Suprapubic skin (tissue), 4 donors: ENCODE results near the gene TPRN. TPM values are rescaled to one million over a fixed set of nuclear protein-coding genes. Genes with fewer than 3 reads are reported as not detected.

Experiments used
- DNase-seq, 2 donors: peaks; one replicate each; pipeline ENCODE4 v3.0.0-alpha.2; 2019; ENCODE audit warnings: low spot score in 2 of 2
- H3K27ac ChIP-seq: fragments of 200-600 bp; sonication (generic); one replicate; pipeline ENCODE4 v1.5.1; 2019
- H3K27me3 ChIP-seq: fragments of 200-600 bp; sonication (generic); one replicate; pipeline ENCODE4 v1.5.1; 2019
- H3K36me3 ChIP-seq: fragments of 200-600 bp; sonication (generic); one replicate; pipeline ENCODE4 v1.5.1; 2019
- H3K4me1 ChIP-seq: fragments of 200-600 bp; sonication (generic); one replicate; pipeline ENCODE4 v1.5.1; 2019
- H3K4me3 ChIP-seq: fragments of 200-600 bp; sonication (generic); one replicate; pipeline ENCODE4 v1.5.1; 2019; ENCODE audit warnings: mild to moderate bottlenecking
- H3K9me3 ChIP-seq: fragments of 200-600 bp; sonication (generic); one replicate; pipeline ENCODE4 v1.5.1; 2019
- EP300 ChIP-seq: sonication (generic); formaldehyde crosslinking; IDR thresholded peaks from one replicate; pipeline ENCODE4 v1.6.1; 2017; ENCODE audit warnings: antibody characterized with exemption
- POLR2A ChIP-seq, 2 donors: fragments of 450-650 bp; IDR thresholded peaks; one replicate each; pipeline ENCODE4 v1.6.1; 2017; ENCODE audit warnings: antibody characterized with exemption in 2 of 2, mild to moderate bottlenecking in 2 of 2, moderate library complexity in 2 of 2
- POLR2AphosphoS5 ChIP-seq, 3 donors: sonication (generic); formaldehyde crosslinking; IDR thresholded peaks; one replicate each; pipeline ENCODE4 v1.6.1; 2017; ENCODE audit warnings: antibody characterized with exemption in 3 of 3
- WGBS: methylation state at CpG from one replicate; pipeline ENCODE4 v1.1.5; 2018; 5-methylcytosine and 5-hydroxymethylcytosine counted together
- total RNA-seq, 4 donors: library from RNA; depleted of rRNA; stranded (reverse); fragments of >200 nt; gene quantifications; one replicate each; pipeline ENCODE4 v1.1.0, GENCODE V29; 2016
- TF ChIP-seq, protein P1 (sequence below), 2 donors: fragments of 200-600 bp in 1 of 2; fragments of 450-650 bp in 1 of 2; sonication (generic) in 1 of 2; IDR thresholded peaks; one replicate each; pipeline ENCODE4 v1.5.1; 2016 to 2019; ENCODE audit warnings: antibody characterized with exemption in 2 of 2, mild to moderate bottlenecking in 1 of 2, moderate library complexity in 1 of 2

TPRN gene
- total RNA-seq, 4 donors from 2014 or later: 12.6 to 23.6 (median 18.7) TPM

DNA sequence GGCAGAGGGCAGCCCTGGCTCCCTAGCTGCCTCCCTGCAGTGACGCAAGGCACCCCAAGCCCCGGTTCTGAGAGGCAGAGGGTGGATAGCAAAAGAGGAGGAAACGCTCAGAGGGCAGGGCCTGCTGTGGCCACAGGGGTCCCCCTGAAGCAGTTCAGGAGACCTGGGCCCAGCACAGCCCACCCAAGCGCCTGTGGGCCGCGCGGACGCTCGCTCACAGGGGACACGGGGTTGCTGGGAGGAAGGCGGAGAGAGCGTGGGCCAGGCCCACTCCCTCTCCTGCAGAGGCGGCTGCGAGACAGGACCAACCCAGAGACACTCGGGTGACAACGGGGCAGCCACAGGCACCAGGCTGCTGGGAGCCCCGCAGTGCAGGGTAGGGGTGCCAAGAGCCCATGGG, 20.8 kb downstream of the TPRN start:
- Histone ChIP-seq H3K9me3 (no peaks in the 10 kb centered on the region), H3K36me3 (peaks cover 76% of the 10 kb centered on the region), H3K27ac (no peak overlapping the region), H3K4me3 (no peak overlapping the region), H3K4me1 (peaks cover 10% of the 10 kb centered on the region), H3K27me3 (no peaks in the 10 kb centered on the region)
- no peak for TF ChIP-seq POLR2AphosphoS5 (IDR thresholded peaks at IDR 0.05)
- no peak for DNase-seq
- WGBS: 92% methylated on average over 14 of the region's 17 CpGs

DNA sequence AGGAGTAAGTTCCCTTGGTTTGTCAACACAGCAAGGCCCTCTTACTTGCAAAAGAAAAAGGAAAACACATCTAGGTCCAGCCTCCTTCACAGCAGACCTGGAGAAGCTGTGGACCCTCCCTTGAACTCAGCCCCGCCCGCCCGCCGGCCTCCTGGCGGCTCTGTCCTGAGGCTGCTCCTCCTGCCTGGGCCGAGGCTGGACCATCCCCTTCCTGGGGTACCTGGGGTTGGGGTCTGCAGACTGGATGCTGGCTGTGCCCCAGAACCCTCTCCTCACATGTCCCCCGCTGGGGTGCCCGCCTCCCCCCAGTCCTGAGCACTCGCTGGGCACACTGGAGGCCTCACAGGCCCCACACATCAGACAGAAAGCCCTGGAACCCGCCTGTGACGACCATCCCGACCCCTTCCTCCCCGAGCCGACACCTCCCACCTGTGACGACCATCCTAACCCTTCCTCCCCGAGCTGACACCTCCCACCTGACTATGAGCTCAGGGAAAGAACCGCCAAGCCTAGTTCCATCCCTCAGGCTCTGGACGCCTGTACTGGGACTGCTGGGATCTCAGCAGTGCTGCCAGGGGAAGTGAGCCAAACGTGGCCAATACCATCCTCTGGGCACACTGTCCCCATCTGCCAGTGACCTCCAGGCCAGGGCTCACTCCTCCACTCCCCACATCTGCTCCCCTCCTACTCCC, 21.5 kb downstream of the TPRN start:
- Histone ChIP-seq H3K36me3 (peaks cover 69% of the 10 kb centered on the region), H3K4me1 (peaks cover 16% of the 10 kb centered on the region), H3K9me3 (no peaks in the 10 kb centered on the region), H3K27me3 (no peaks in the 10 kb centered on the region), H3K4me3 (no peak overlapping the region), H3K27ac (no peak overlapping the region)
- no peak for DNase-seq
- no peak for TF ChIP-seq POLR2A (IDR thresholded peaks at IDR 0.05)
- TF ChIP-seq, protein P1, sequence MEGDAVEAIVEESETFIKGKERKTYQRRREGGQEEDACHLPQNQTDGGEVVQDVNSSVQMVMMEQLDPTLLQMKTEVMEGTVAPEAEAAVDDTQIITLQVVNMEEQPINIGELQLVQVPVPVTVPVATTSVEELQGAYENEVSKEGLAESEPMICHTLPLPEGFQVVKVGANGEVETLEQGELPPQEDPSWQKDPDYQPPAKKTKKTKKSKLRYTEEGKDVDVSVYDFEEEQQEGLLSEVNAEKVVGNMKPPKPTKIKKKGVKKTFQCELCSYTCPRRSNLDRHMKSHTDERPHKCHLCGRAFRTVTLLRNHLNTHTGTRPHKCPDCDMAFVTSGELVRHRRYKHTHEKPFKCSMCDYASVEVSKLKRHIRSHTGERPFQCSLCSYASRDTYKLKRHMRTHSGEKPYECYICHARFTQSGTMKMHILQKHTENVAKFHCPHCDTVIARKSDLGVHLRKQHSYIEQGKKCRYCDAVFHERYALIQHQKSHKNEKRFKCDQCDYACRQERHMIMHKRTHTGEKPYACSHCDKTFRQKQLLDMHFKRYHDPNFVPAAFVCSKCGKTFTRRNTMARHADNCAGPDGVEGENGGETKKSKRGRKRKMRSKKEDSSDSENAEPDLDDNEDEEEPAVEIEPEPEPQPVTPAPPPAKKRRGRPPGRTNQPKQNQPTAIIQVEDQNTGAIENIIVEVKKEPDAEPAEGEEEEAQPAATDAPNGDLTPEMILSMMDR (IDR thresholded peaks at IDR 0.05): no peak
- TF ChIP-seq POLR2AphosphoS5 (IDR thresholded peaks at IDR 0.05): no peak
- no peak for TF ChIP-seq EP300
- WGBS: 92% methylated on average over 13 of the region's 19 CpGs

DNA sequence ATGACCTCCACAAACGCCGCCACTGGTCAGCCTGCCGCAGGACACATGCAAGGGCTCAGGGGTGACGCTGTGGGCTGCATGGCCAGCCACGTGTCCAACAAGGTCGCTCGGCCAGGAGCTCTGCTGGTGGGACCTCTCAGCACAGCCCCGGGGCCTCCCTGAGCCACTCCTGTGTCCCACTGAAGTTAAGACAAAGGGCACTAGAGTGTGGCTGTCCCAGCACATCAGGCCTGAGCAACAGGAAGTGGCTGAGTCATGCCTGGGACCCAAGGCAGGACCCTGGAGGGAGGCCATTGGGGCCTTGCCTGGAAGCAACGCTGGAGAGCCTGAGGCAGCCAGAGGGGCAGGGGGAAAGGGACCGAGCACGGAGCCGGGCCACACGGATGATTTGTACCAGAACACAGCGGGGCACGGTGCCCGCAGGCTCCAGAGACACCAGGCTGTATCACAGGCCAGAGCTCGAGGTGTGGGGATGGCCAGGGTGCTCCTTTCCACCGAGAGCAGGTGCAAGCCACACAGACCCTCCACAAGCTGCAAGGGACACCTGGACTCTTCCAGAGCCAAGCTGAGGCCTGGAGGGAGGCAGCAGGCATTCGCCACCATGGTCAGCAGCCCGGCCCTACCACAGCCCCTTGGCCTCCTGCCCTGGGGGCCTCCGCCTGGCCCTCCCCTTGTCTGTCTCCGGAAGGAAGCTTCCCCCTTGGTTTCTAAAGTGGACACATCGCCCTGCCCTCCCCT, 22.2 kb downstream of the TPRN start:
- WGBS: 90% methylated on average over 13 of the region's 23 CpGs
- peaks cover 62% of the 10 kb centered on the region for H3K36me3 ChIP-seq

DNA sequence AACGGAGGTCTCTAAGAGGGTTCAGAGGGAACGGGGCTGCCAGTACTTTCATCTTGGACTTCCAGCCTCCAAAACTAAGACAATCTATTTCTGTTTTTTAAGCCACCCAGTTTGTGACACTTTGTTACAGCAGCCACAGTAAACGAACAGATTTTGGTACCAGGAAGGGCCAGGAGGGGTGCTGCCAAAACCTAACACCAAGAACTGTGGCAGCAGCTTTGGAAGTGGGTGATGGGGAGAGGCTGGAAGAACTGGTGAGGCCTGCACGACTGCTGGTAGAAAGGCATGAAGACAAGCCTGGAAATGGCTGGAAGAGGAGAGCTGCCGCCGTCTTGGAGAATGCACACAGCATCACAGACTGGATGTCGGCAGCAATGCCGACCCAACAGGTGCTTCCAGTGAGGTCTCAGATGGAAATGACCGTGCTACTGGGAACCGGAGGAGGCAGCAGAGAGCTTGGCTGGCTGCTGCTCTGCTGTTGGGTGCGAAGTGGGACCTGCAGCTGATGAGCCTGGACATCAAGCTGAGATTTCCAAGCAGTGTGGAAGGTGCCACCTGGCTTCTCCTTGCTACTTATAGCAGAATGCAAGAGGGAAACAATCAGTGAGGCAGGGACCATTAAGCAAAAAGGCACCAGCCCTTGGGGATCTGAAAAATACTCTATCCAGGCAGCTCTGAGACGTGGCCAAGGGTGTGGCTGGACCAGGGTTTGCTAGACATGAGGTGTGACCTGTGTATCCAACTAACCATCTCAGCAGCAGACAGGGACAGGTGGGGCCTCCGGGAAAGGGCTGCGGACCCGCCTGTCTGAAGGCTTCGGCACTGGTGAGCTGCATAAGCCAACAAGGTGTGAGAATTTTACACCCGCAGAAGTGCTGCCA, 24.0 kb downstream of the TPRN start:
- WGBS: 48% methylated on average over 16 of the region's 17 CpGs
- Histone ChIP-seq H3K27ac (no peak overlapping the region), H3K36me3 (peaks cover 44% of the 10 kb centered on the region), H3K9me3 (no peaks in the 10 kb centered on the region), H3K27me3 (peaks cover 15% of the 10 kb centered on the region), H3K4me1 (peaks cover 33% of the 10 kb centered on the region), H3K4me3 (no peak overlapping the region)
- TF ChIP-seq POLR2AphosphoS5 (IDR thresholded peaks at IDR 0.05) (no peak), EP300 (no peak), POLR2A (IDR thresholded peaks at IDR 0.05) (no peak)
- TF ChIP-seq, protein P1 (IDR thresholded peaks at IDR 0.05): peak in 1 of 2 donors; percentile 53
- no peak for DNase-seq

More for the DNA sequence above, 22.2 kb downstream of the TPRN start:
- no peak for DNase-seq
- Histone ChIP-seq H3K9me3 (no peaks in the 10 kb centered on the region), H3K4me1 (peaks cover 24% of the 10 kb centered on the region), H3K4me3 (no peak overlapping the region), H3K27ac (no peak overlapping the region), H3K27me3 (no peaks in the 10 kb centered on the region)
- TF ChIP-seq EP300: no peak
- TF ChIP-seq POLR2A (IDR thresholded peaks at IDR 0.05): no peak
- no peak for TF ChIP-seq POLR2AphosphoS5 (IDR thresholded peaks at IDR 0.05)
- TF ChIP-seq, protein P1 (IDR thresholded peaks at IDR 0.05): no peak

DNA sequence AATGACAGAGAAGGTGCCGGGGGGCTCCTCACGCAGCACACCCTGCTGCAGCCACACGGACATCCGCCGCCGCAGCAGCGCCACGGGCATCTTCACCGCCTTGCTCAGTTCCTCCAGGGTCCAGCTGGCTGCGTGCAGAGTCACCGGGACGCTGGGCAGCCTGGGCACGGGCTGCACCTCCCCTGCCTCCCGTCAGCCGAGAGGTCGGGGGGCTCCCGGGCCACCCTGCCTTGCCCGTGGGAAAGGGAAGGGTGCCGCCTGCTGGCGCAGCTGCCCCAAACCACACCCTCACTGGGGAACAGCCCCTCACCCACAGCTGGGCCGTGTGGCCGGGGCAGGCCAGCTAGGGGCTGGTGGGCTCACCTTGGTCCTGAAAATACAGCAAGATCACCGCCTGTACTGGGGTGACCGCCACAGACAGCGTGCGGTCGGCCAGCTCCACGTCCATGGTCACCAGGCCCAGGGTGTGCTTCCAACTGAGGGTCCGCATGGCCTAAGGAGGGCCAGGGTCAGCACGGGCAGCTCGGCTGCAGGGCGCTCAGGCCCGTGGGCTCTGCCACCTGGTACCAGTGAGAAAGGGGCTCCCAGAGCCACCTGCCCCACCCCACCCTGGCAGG, 25.1 kb downstream of the TPRN start:
- Histone ChIP-seq H3K27ac (peak overlapping the region; percentile 58), H3K4me1 (peaks cover 33% of the 10 kb centered on the region), H3K27me3 (peaks cover 26% of the 10 kb centered on the region), H3K4me3 (no peak overlapping the region), H3K9me3 (no peaks in the 10 kb centered on the region), H3K36me3 (peaks cover 33% of the 10 kb centered on the region)
- no peak for DNase-seq
- no peak for TF ChIP-seq POLR2AphosphoS5 (IDR thresholded peaks at IDR 0.05)
- TF ChIP-seq POLR2A (IDR thresholded peaks at IDR 0.05): no peak
- no peak for TF ChIP-seq EP300
- TF ChIP-seq, protein P1 (IDR thresholded peaks at IDR 0.05): no peak
- 18% methylated on average over 3 of the region's 33 CpGs for WGBS
